Testis (tissue), 2 donors: ENCODE measurements around the gene MKRN1.
"Not testable (repeated sequence)": the region's sequence is repeated elsewhere in the genome, so short reads cannot be mapped to it uniquely, and the experiment has no call there.

Source experiments
- POLR2A ChIP-seq: fragments of 450-650 bp; IDR thresholded peaks from one replicate; pipeline ENCODE4 v1.6.1; 2017; ENCODE audit warnings: antibody characterized with exemption, mild to moderate bottlenecking, moderate library complexity
- TF ChIP-seq, protein P1 (sequence below), 3 experiments: fragments of 450-650 bp in 2 of 3; fragments of 200-600 bp in 1 of 3; sonication (generic) in 1 of 3; IDR thresholded peaks; one replicate each; pipeline ENCODE4 v1.5.1; 2016 to 2019; ENCODE audit warnings: antibody characterized with exemption in 3 of 3, mild to moderate bottlenecking in 2 of 3, moderate library complexity in 1 of 3

DNA sequence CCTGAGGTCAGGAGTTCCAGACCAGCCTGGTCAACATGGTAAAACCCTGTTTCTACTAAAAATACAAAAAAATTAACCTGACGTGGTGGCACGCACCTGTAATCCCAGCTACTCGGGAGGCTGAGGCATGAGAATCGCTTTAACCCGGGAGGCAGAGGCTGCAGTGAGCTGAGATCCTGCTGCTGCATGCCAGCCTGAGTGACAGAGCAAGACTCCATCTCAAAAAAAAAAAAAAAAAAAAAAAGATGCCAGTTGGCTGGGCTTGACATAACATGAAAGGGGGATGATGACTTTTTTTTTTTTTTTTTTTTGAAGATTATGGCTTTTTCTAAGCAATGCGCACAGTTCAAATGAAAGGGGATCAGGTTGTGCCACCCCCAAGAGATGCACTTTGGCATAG lies 28.3 kb upstream of the MKRN1 start:
- TF ChIP-seq POLR2A, result not testable (repeated sequence)
- TF ChIP-seq, protein P1, sequence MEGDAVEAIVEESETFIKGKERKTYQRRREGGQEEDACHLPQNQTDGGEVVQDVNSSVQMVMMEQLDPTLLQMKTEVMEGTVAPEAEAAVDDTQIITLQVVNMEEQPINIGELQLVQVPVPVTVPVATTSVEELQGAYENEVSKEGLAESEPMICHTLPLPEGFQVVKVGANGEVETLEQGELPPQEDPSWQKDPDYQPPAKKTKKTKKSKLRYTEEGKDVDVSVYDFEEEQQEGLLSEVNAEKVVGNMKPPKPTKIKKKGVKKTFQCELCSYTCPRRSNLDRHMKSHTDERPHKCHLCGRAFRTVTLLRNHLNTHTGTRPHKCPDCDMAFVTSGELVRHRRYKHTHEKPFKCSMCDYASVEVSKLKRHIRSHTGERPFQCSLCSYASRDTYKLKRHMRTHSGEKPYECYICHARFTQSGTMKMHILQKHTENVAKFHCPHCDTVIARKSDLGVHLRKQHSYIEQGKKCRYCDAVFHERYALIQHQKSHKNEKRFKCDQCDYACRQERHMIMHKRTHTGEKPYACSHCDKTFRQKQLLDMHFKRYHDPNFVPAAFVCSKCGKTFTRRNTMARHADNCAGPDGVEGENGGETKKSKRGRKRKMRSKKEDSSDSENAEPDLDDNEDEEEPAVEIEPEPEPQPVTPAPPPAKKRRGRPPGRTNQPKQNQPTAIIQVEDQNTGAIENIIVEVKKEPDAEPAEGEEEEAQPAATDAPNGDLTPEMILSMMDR (IDR thresholded peaks at IDR 0.05), result not testable (repeated sequence)
